Measurements from ENCODE around the gene FN3K.

Gene FN3K

DNA sequence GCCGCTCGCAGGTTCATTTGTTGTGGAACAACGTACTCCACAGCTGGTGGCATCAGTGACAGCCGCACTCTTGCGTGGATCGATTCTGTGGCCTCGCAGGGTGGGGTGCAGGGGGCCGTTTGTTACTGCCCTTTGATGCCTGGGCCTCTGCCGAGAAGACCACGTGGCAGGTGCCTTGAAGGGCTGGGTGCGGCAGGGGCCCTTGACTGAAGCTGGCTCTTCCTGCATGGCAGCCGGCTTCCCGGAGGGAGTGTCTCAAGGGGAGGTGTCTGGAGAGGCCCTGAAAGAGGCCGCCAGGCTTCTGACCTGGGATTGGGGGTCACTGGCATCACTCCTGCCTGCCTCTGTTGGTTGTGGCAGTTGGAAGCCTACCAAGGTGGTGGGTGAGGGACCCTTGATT, 60.2 kb downstream of the FN3K start:
- DNase-seq (ENCODE audit: low spot score), result no peak

DNA sequence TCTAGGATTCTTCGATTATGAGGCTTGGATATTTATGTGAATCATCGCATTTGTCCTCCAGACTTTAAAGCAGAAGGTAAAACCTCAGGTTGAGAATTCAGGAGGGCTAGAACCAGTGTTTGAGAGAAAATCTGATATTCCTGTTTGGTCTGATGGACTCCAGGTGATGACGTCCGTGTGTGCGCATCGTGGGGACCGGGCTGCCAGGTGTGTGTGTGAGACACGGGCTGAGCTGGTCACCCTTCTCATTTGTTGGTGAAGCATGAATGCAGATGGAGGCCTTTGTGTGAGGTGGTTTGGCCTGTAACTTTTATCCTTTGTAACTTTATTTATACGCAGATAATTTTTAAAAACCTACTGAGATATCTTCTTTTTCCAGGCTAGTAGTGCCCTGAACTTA, 61.6 kb downstream of the FN3K start:
- DNase-seq (ENCODE audit: low spot score), result no peak

DNA sequence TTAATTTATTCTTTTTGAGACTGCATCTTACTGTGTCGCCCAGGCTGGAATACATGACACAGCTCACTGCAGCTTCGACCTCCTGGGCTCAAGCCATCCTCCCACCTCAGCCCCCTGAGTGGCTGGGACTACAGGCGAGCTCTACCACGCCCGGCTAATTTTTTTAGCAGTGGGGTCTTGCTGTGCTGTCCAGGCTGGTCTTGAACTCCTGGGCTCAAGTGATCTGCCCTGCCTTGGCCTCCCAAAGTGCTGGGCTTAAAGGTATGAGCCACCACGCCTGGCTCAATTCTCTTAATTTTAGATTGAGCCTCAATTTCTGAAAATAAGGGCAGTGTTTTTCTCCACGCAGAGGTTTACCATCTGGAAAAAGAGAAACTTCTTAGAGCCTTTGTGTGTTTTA, 63.3 kb downstream of the FN3K start:
- DNase-seq (ENCODE audit: low spot score), result no peak

DNA sequence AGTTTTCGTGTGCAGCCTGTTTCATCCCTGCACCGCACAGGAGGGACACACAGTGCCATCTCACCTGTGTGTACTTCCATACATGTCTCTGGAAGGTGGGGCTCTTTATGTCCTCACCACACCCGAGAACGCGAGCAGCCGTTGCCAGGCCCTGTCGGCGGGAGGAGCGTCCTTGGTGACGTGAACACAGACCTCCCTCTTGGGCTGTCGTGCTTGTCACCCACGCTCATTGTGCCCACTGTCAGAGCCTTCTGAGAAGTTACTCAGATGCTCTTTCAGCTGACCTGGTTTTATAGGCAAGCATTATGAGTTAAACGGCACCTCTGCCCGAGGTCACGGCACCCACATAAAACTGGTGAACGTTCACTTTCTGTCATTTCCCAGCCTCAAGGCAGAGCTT, 64.2 kb downstream of the FN3K start:
- DNase-seq (ENCODE audit: low spot score), result no peak

Measured in kidney capillary endothelial cell (primary cell).